Measurements from ENCODE around the gene EPHB1. TPM values are rescaled to one million over a fixed set of nuclear protein-coding genes. Genes with fewer than 3 reads are reported as not detected.

Gene EPHB1
- total and polyA plus RNA-seq, 2 of the 13 experiments (the other 11 are each of a cell fraction or from before 2014, with no cell fraction given): 0.07 to 0.21 TPM

- WGBS (ENCODE audit: low lambda C conversion rate): 7% methylated on average over 6 of the region's 6 CpGs
- intact Hi-C loops (cut with micrococcal nuclease; ENCODE audit: unreplicated experiment) (no loop called here), in situ Hi-C loops (cut with HindIII; ENCODE audit: extremely low pct_ligation_motif_present, low pct_unique_long_range_greater_than_20kb) (no loop called here)
- no TSS peak for BruUV-seq (replicated peaks)
- ATAC-seq: no peak
- Histone ChIP-seq H3K36me3 (replicated peaks in 1 of 2; ENCODE audit: control insufficient read depth in 1 of 2, insufficient read depth in 2 of 2, low read length in 2 of 2) (no peaks in the 10 kb centered on the region), H3K9me3 (ENCODE audit: low read length) (no peaks in the 10 kb centered on the region), H4K20me1 (ENCODE audit: insufficient read depth, low read length) (no peaks in the 10 kb centered on the region), H3K79me2 (ENCODE audit: insufficient read depth, low read length) (no peaks in the 10 kb centered on the region), H3K4me1 (ENCODE audit: insufficient read depth, low read length) (no peaks in the 10 kb centered on the region), H3K9ac (ENCODE audit: insufficient read depth, low read depth, low read length) (no peak overlapping the region), H3K27ac (ENCODE audit: extremely low read length, insufficient read depth, low read length) (no peak overlapping the region), H3K27me3 (ENCODE audit: control insufficient read depth in 1 of 2, insufficient read depth in 2 of 2, low read length in 2 of 2) (peaks cover 0 to 11% of the 10 kb centered on the region in 2 experiments; a peak in 3 of 5 replicates), H3K4me3 (replicated peaks in 1 of 3; ENCODE audit: insufficient read depth in 1 of 3, low read depth in 2 of 3, low read length in 3 of 3) (no peak overlapping the region), H3K4me2 (ENCODE audit: low read depth, low read length) (no peak overlapping the region), H2AFZ (ENCODE audit: low read length) (no peak overlapping the region)
- CTCF ChIA-PET (ENCODE audit: low intra/inter-chr PET ratio, low total read pairs): no interaction called here
- POLR2A ChIA-PET: no interaction called here
- no peak for TF ChIP-seq ZFP91 (CRISPR knock-in tag; IDR thresholded peaks at IDR 0.05; ENCODE audit: borderline replicate concordance)
- TF ChIP-seq BCL6 (CRISPR knock-in tag; IDR thresholded peaks at IDR 0.05): no peak
- TF ChIP-seq HMG20A (CRISPR knock-in tag; IDR thresholded peaks at IDR 0.05; ENCODE audit: borderline replicate concordance): no peak
- no peak for TF ChIP-seq ZNF557 (CRISPR knock-in tag; IDR thresholded peaks at IDR 0.05)
- TF ChIP-seq ZFP1 (CRISPR knock-in tag; IDR thresholded peaks at IDR 0.05): no peak
- TF ChIP-seq TOPORS (CRISPR knock-in tag; IDR thresholded peaks at IDR 0.05): no peak
- TF ChIP-seq IRF1 (CRISPR knock-in tag; IDR thresholded peaks at IDR 0.05; ENCODE audit: low read depth): no peak
- no peak for DNase-seq (ENCODE audit: low spot score)
- FAIRE-seq: no peak
Observed at GRCh38 chr3:135034891-135035440, 239.9 kb downstream of the EPHB1 start.
